Stimulated activated effector memory CD8-positive, alpha-beta T cell treated with anti-CD3 and anti-CD28 coated beads, Interleukin-12 subunit alpha, Interleukin-12 subunit beta, amount 100 ng/mL, for 72 hours (primary cell): ENCODE measurements around the gene GJA3.

Experiments
- ATAC-seq: fragments of 150-1000 bp; cut with Tn5 transposase; 2 replicates; pipeline ENCODE4 v1.10.0; 2021
- DNase-seq, 2 donors: peaks; one replicate each; pipeline ENCODE4 v3.0.0; 2021 to 2022; ENCODE audit warnings: low spot score in 2 of 2
- H3K27ac Mint-ChIP-seq: one replicate; pipeline ENCODE4 v1.8.0; 2022; ENCODE audit warnings: mild to moderate bottlenecking, mixed read lengths
- H3K36me3 Mint-ChIP-seq: one replicate; pipeline ENCODE4 v1.8.0; 2022; ENCODE audit warnings: mild to moderate bottlenecking, mixed read lengths
- H3K4me1 Mint-ChIP-seq: one replicate; pipeline ENCODE4 v1.8.0; 2022; ENCODE audit warnings: mixed read lengths
- H3K4me3 Mint-ChIP-seq: one replicate; pipeline ENCODE4 v1.8.0; 2022; ENCODE audit warnings: mild to moderate bottlenecking, mixed read lengths
- H3K9me3 Mint-ChIP-seq: one replicate; pipeline ENCODE4 v1.8.0; 2022; ENCODE audit warnings: mixed read lengths

The GJA3 gene

GRCh38 chr13:20109037-20109436, 51.8 kb downstream of the GJA3 start:
- DNase-seq (no peak), ATAC-seq (no peak)
- no peak overlapping the region for H3K27ac Mint-ChIP-seq
- no peaks in the 10 kb centered on the region for H3K36me3 Mint-ChIP-seq
- H3K9me3 Mint-ChIP-seq: no peaks in the 10 kb centered on the region
- peaks cover 6% of the 10 kb centered on the region for H3K4me1 Mint-ChIP-seq
- no peak overlapping the region for H3K4me3 Mint-ChIP-seq

DNA sequence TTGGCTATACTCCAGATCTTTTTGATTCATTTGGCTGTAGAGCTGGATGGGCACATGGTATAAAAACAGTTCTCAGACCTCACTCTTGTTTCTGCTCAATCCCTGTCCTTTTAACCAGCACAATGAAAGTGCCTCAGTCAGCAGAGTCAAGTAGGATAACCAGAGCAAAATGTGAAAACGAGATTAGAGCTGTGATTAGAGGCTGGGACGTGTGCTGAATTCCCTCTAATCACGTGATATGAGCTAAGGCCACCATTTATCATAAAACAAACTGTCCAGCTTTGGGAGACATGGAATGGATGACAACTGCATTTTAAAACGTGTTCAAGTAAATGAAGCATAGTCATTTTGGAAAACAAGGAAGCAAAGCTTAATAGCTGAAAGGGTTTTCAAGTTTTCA, 54.1 kb downstream of the GJA3 start:
- H3K9me3 Mint-ChIP-seq: no peaks in the 10 kb centered on the region
- H3K36me3 Mint-ChIP-seq: no peaks in the 10 kb centered on the region
- no peak overlapping the region for H3K27ac Mint-ChIP-seq
- ATAC-seq (no peak), DNase-seq (no peak)
- peaks cover 6% of the 10 kb centered on the region for H3K4me1 Mint-ChIP-seq
- H3K4me3 Mint-ChIP-seq: no peak overlapping the region

DNA sequence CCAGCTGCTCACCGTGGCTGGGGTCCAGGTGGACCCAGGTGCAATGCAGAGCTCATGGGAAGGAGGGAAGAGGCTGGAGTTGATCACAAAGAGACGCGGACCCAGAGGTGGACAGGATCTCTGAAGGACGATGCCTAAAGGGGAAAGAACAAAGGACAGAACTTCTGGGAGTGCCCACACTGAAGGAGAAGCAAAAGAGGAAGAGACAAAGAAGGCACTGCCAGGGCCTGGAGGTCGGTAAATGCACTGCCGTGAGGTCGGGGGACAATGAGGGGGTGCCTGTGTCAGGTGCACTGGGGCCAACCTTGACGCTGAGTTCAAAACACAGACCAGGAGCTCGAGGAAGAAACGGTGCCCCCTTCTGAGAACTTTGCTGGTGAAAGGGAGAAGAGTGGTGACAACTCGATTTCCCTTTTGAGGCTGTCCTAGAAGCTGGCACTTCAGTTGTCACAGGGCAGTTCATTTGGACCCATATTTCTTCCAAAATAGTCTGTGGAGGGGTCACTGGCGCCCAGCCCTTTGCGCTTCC, 55.6 kb downstream of the GJA3 start:
- Mint-ChIP-seq H3K36me3 (no peaks in the 10 kb centered on the region), H3K4me3 (no peak overlapping the region), H3K9me3 (no peaks in the 10 kb centered on the region), H3K4me1 (peaks cover 6% of the 10 kb centered on the region), H3K27ac (no peak overlapping the region)
- no peak for DNase-seq
- no peak for ATAC-seq

DNA sequence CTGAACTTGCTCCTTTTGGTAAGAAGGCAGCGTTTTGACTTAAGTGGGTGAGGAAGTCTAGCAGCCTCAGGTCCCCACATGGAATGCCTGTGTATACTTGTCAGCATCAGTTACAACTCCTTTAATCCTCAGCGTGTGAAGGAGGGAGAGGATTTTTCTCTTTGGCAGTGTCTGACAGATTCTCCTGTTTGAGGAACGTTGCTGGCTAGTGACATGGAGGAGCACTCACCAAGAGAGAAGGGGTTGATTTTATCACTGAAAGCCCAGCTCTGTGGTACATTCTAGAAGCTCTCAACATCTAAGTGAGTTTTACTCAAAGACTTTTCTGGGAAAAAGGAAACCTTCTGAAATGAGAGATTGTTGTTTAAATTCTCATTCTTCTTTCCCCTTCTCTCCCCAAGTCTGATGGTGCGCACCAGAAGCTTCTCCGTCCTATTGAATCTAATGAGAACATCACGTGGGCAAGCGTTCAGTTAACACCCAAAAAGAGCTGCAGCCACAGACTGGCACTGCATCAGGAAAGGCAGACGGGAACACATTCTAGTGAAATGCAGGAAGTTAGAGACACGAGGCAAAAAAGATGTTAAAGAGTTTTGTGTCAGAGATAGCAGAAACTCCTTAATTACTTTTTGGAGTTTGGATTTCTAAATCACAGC, 58.2 kb downstream of the GJA3 start:
- Mint-ChIP-seq H3K4me3 (no peak overlapping the region), H3K36me3 (no peaks in the 10 kb centered on the region)

DNA sequence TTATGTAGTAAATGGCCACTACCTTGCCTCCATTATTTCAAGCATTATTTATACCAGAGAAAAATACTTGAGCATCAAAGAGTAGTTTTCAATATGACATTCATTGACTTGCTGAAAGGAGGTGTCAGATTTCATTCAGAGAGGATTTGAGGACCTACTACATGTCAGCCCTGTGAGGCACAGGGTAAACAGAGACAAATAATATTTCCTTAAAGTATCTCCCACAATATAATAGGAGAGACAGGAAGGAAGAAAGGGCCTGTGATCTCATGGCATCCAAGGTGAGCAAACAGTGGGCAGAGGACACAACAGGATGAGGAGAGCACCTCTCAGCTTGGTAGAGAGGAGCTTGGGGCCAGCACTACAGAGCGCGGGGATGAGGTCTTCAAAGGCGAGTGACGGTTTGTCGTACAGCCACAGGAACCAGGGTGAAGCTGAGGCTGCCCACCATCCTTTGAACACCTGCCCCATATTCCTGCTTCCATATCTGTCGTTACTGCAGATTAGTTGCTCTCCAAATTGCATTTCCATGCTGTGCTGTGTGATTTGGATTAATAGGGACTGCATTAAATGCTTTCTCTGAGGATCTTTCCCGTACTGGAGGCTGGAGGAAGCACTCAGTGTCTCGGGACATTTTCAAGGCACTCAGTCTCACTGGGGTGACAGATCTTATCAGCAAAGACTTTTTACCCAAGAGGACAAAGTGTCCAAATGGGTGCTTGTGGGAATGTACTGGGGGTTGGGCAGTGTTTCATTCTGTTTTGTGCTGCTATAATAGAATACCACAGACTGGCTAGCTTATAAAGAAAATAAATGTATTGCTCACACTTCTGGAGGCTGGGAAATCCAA, 59.2 kb downstream of the GJA3 start:
- H3K27ac Mint-ChIP-seq: no peak overlapping the region
- H3K9me3 Mint-ChIP-seq: no peaks in the 10 kb centered on the region
- H3K36me3 Mint-ChIP-seq: no peaks in the 10 kb centered on the region
- no peak for DNase-seq
- ATAC-seq: peak; percentile 31
- H3K4me1 Mint-ChIP-seq: peaks cover 6% of the 10 kb centered on the region
- H3K4me3 Mint-ChIP-seq: no peak overlapping the region

More for the DNA sequence above, 58.2 kb downstream of the GJA3 start:
- Mint-ChIP-seq H3K9me3 (no peaks in the 10 kb centered on the region), H3K27ac (no peak overlapping the region), H3K4me1 (peaks cover 6% of the 10 kb centered on the region)
- DNase-seq (no peak), ATAC-seq (no peak)

- DNase-seq (no peak), ATAC-seq (no peak)
- Mint-ChIP-seq H3K9me3 (no peaks in the 10 kb centered on the region), H3K27ac (no peak overlapping the region), H3K36me3 (no peaks in the 10 kb centered on the region), H3K4me3 (no peak overlapping the region), H3K4me1 (no peaks in the 10 kb centered on the region)
Measured at GRCh38 chr13:20099319-20099718, 61.5 kb downstream of the GJA3 start.

- H3K4me1 Mint-ChIP-seq: no peaks in the 10 kb centered on the region
- no peak for DNase-seq
- no peak overlapping the region for H3K27ac Mint-ChIP-seq
- no peak overlapping the region for H3K4me3 Mint-ChIP-seq
- H3K9me3 Mint-ChIP-seq: no peaks in the 10 kb centered on the region
- H3K36me3 Mint-ChIP-seq: no peaks in the 10 kb centered on the region
- ATAC-seq: no peak
Measured at GRCh38 chr13:20093951-20094350, 66.9 kb downstream of the GJA3 start.

DNA sequence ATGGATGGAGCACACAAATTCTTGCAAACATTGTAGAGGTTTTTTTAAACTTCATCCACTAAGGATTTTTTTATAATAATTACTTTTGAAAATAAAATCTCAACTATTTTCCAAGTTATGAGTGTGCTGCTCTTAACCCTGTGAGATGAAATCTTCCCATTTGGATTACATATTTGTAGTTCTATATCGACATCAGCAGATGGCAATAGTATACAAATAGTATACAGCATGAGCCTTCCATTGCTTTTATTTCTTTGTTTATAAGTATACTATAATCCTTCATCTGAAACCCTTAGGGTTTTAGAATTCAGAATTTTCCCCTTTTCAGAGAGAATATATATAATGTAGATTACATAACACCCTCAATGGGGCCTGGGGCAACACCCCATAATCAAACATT, 70.5 kb downstream of the GJA3 start:
- peaks cover 29% of the 10 kb centered on the region for H3K36me3 Mint-ChIP-seq
- no peaks in the 10 kb centered on the region for H3K9me3 Mint-ChIP-seq
- no peak overlapping the region for H3K27ac Mint-ChIP-seq
- ATAC-seq (no peak), DNase-seq (no peak)
- H3K4me1 Mint-ChIP-seq: no peaks in the 10 kb centered on the region
- H3K4me3 Mint-ChIP-seq: no peak overlapping the region
